ENCODE results near the gene OLFML2B. TPM values are rescaled to one million over a fixed set of nuclear protein-coding genes. Genes with fewer than 3 reads are reported as not detected.

OLFML2B gene
- 10 to 100 TPM; 32.2 to 46.6 TPM for total RNA-seq

GRCh38 chr1:162023547-162024501 is at the start of gene OLFML2B:
Gene OLFML2B (minus strand): TSS chr1:162023869. CDS start chr1:162023430, 439 bp downstream.
- no peaks in the 10 kb centered on the region for H3K36me3 ChIP-seq
- peak; percentile 50 for ATAC-seq (ENCODE audit: insufficient number of reproducible peaks, low FRiP score, low read depth)
- H3K4me1 ChIP-seq (ENCODE audit: control insufficient read depth in 1 of 2, low read depth in 2 of 2): peaks cover 27 to 55% of the 10 kb centered on the region in 2 donors
- H3K27ac ChIP-seq: peak within 1 kb of the TSS; percentile 71 to 78
- H3K4me3 ChIP-seq: peak within 1 kb of the TSS; percentile 88
- no peaks in the 10 kb centered on the region for H3K9me3 ChIP-seq
- DNase-seq (ENCODE audit: low spot score): no peak
- H3K27me3 ChIP-seq (replicated peaks; ENCODE audit: insufficient read depth): no peaks in the 10 kb centered on the region
- TF ChIP-seq, protein P1, sequence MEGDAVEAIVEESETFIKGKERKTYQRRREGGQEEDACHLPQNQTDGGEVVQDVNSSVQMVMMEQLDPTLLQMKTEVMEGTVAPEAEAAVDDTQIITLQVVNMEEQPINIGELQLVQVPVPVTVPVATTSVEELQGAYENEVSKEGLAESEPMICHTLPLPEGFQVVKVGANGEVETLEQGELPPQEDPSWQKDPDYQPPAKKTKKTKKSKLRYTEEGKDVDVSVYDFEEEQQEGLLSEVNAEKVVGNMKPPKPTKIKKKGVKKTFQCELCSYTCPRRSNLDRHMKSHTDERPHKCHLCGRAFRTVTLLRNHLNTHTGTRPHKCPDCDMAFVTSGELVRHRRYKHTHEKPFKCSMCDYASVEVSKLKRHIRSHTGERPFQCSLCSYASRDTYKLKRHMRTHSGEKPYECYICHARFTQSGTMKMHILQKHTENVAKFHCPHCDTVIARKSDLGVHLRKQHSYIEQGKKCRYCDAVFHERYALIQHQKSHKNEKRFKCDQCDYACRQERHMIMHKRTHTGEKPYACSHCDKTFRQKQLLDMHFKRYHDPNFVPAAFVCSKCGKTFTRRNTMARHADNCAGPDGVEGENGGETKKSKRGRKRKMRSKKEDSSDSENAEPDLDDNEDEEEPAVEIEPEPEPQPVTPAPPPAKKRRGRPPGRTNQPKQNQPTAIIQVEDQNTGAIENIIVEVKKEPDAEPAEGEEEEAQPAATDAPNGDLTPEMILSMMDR (IDR thresholded peaks at IDR 0.05): peak; percentile 32

- Histone ChIP-seq H3K36me3 (no peaks in the 10 kb centered on the region), H3K9me3 (no peaks in the 10 kb centered on the region), H3K27ac (no peak overlapping the region), H3K27me3 (replicated peaks; ENCODE audit: insufficient read depth) (no peaks in the 10 kb centered on the region), H3K4me1 (ENCODE audit: control insufficient read depth in 1 of 2, low read depth in 2 of 2) (peaks cover 4 to 37% of the 10 kb centered on the region in 2 donors), H3K4me3 (no peak overlapping the region)
- TF ChIP-seq, protein P1 (IDR thresholded peaks at IDR 0.05): no peak
- DNase-seq (ENCODE audit: low spot score) (no peak), ATAC-seq (ENCODE audit: insufficient number of reproducible peaks, low FRiP score, low read depth) (no peak)
These were observed 49.1 kb upstream of the OLFML2B start for GRCh38 chr1:162072740-162073139.

- no peak for DNase-seq (ENCODE audit: low spot score)
- peaks cover 4 to 32% of the 10 kb centered on the region in 2 donors for H3K4me1 ChIP-seq (ENCODE audit: control insufficient read depth in 1 of 2, low read depth in 2 of 2)
- H3K36me3 ChIP-seq: no peaks in the 10 kb centered on the region
- no peaks in the 10 kb centered on the region for H3K9me3 ChIP-seq
- H3K4me3 ChIP-seq: peak overlapping the region; percentile 86
- TF ChIP-seq, protein P1 (IDR thresholded peaks at IDR 0.05): no peak
- H3K27ac ChIP-seq: no peak overlapping the region
- H3K27me3 ChIP-seq (replicated peaks; ENCODE audit: insufficient read depth): no peaks in the 10 kb centered on the region
- ATAC-seq (ENCODE audit: insufficient number of reproducible peaks, low FRiP score, low read depth): no peak
These were observed 47.2 kb upstream of the OLFML2B start for GRCh38 chr1:162070825-162071224.

GRCh38 chr1:162070094-162070748 is 46.6 kb upstream of the OLFML2B start:
- TF ChIP-seq, protein P1 (IDR thresholded peaks at IDR 0.05): no peak
- Histone ChIP-seq H3K36me3 (no peaks in the 10 kb centered on the region), H3K4me3 (peak overlapping the region; percentile 86), H3K4me1 (ENCODE audit: control insufficient read depth in 1 of 2, low read depth in 2 of 2) (peaks cover 4 to 32% of the 10 kb centered on the region in 2 donors), H3K27me3 (replicated peaks; ENCODE audit: insufficient read depth) (no peaks in the 10 kb centered on the region), H3K9me3 (no peaks in the 10 kb centered on the region), H3K27ac (no peak overlapping the region)
- ATAC-seq (ENCODE audit: insufficient number of reproducible peaks, low FRiP score, low read depth) (no peak), DNase-seq (ENCODE audit: low spot score) (no peak)
